Calu3 (cell line): Measurements from ENCODE around the gene CRB3. TPM values are rescaled to one million over a fixed set of nuclear protein-coding genes. Genes with fewer than 3 reads are reported as not detected.

Source experiments
- BruUV-seq: library from RNA; stranded (reverse); fragments of 400-500 nt; replicated peaks from 2 replicates; lab custom pipeline; 2021; lab: Mats Ljungman, UMichigan
- CTCF ChIA-PET: fragments of 300-600 bp; sonication (Branson Sonifier 250); formaldehyde crosslinking; loops from one replicate; lab custom pipeline; 2022; ENCODE audit warnings: antibody characterized with exemption; lab: Charles Lee
- DNase-seq: peaks from one replicate; pipeline ENCODE4 v3.0.0; 2022
- H3K27ac Mint-ChIP-seq: one replicate; pipeline ENCODE4 v1.8.0; 2022; ENCODE audit warnings: mixed read lengths; ENCODE audit not compliant: unreplicated experiment
- H3K27me3 Mint-ChIP-seq: one replicate; pipeline ENCODE4 v1.8.0; 2022; ENCODE audit warnings: mixed read lengths; ENCODE audit not compliant: unreplicated experiment
- H3K36me3 Mint-ChIP-seq: one replicate; pipeline ENCODE4 v1.8.0; 2022; ENCODE audit warnings: mild to moderate bottlenecking, moderate library complexity, mixed read lengths; ENCODE audit not compliant: insufficient read depth, unreplicated experiment
- H3K4me1 Mint-ChIP-seq: one replicate; pipeline ENCODE4 v1.8.0; 2022; ENCODE audit warnings: mild to moderate bottlenecking, low read depth, mixed read lengths; ENCODE audit not compliant: unreplicated experiment
- H3K4me3 Mint-ChIP-seq: one replicate; pipeline ENCODE4 v1.8.0; 2022; ENCODE audit warnings: mild to moderate bottlenecking, low read depth, moderate library complexity, mixed read lengths; ENCODE audit not compliant: unreplicated experiment
- H3K9me3 Mint-ChIP-seq: one replicate; pipeline ENCODE4 v1.8.0; 2022; ENCODE audit warnings: low read depth, mixed read lengths; ENCODE audit not compliant: unreplicated experiment
- CTCF ChIP-seq: fragments of 200-600 bp; IDR thresholded peaks from one replicate; pipeline ENCODE4 v1.8.0; 2022; ENCODE audit warnings: antibody characterized with exemption; ENCODE audit not compliant: unreplicated experiment
- intact Hi-C: fragments of 100-400 bp; cut with micrococcal nuclease; formaldehyde crosslinking; loops from one replicate; pipeline ENCODE4 v1.10.0; 2022; ENCODE audit not compliant: unreplicated experiment
- total RNA-seq: library from RNA; stranded (reverse); gene quantifications from 2 replicates; pipeline ENCODE4 v1.2.3, GENCODE V29; 2022

Gene CRB3
- total RNA-seq, 1 experiment from 2014 or later = 47.6 TPM

GRCh38 chr19:6458695-6459261 lies 5.3 kb upstream of the CRB3 start:
- CTCF ChIA-PET = no interaction called here
- no peaks in the 10 kb centered on the region for H3K9me3 Mint-ChIP-seq
- peak; percentile 24 for DNase-seq

GRCh38 chr19:6459262-6460098 lies 4.6 kb upstream of the CRB3 start, which contains the start of gene SLC25A23:
Gene SLC25A23, minus strand, starts transcription at chr19:6459792. Its CDS starts 164 bp downstream, at chr19:6459628.
- no TSS peak for BruUV-seq
- no peak for TF ChIP-seq CTCF
- H3K4me3 Mint-ChIP-seq = peak within 1 kb of the TSS; percentile 88
- H3K27ac Mint-ChIP-seq = peak within 1 kb of the TSS; percentile 94
- peak; percentile 77 for DNase-seq
- peaks cover 9% of the 10 kb centered on the region for H3K4me1 Mint-ChIP-seq
- H3K36me3 Mint-ChIP-seq = peaks cover 37% of the 10 kb centered on the region
- no peaks in the 10 kb centered on the region for H3K9me3 Mint-ChIP-seq
- CTCF ChIA-PET = no interaction called here
- no peaks in the 10 kb centered on the region for H3K27me3 Mint-ChIP-seq
- intact Hi-C loops = no loop called here

More at GRCh38 chr19:6458695-6459261, 5.3 kb upstream of the CRB3 start:
- H3K27me3 Mint-ChIP-seq = no peaks in the 10 kb centered on the region
- no peak for TF ChIP-seq CTCF
- no TSS peak for BruUV-seq
- intact Hi-C loops = no loop called here
- peaks cover 9% of the 10 kb centered on the region for H3K4me1 Mint-ChIP-seq
- H3K4me3 Mint-ChIP-seq = peak overlapping the region; percentile 88
- H3K36me3 Mint-ChIP-seq = peaks cover 30% of the 10 kb centered on the region
- H3K27ac Mint-ChIP-seq = peak overlapping the region; percentile 82

GRCh38 chr19:6460099-6460884 lies 3.8 kb upstream of the CRB3 start:
- peaks cover 43% of the 10 kb centered on the region for H3K36me3 Mint-ChIP-seq
- peaks cover 16% of the 10 kb centered on the region for H3K4me1 Mint-ChIP-seq
- peak overlapping the region; percentile 88 for H3K4me3 Mint-ChIP-seq
- no peaks in the 10 kb centered on the region for H3K27me3 Mint-ChIP-seq
- TF ChIP-seq CTCF = peak; percentile 60
- intact Hi-C loops = no loop called here
- DNase-seq = peak; percentile 94
- CTCF ChIA-PET = no interaction called here
- H3K27ac Mint-ChIP-seq = peak overlapping the region; percentile 94
- no peaks in the 10 kb centered on the region for H3K9me3 Mint-ChIP-seq
- BruUV-seq = no TSS peak

GRCh38 chr19:6465006-6465405 lies 935 bp downstream of the CRB3 start:
- TF ChIP-seq CTCF = no peak

More at GRCh38 chr19:6465006-6465405, 935 bp downstream of the CRB3 start:
- Mint-ChIP-seq H3K27me3 (no peaks in the 10 kb centered on the region), H3K27ac (peak overlapping the region; percentile 89), H3K4me3 (peak overlapping the region; percentile 90), H3K36me3 (peaks cover 48% of the 10 kb centered on the region), H3K4me1 (peaks cover 15% of the 10 kb centered on the region), H3K9me3 (no peaks in the 10 kb centered on the region)
- no peak for DNase-seq
- CTCF ChIA-PET = interaction anchor here (0.7 kb wide), 1 partner anchor 105 kb away, joined by 3 read pairs; no protein-coding TSS in a partner anchor
- BruUV-seq = no TSS peak
- intact Hi-C loops = no loop called here
